PC-9 (cell line): ENCODE results near the gene TESMIN. TPM values are rescaled to one million over a fixed set of nuclear protein-coding genes. Genes with fewer than 3 reads are reported as not detected.

Source experiments
- BruUV-seq: library from RNA; stranded (reverse); fragments of 400-500 nt; replicated peaks from 2 replicates; lab custom pipeline; 2021; lab: Mats Ljungman, UMichigan
- CTCF ChIA-PET: fragments of 300-600 bp; sonication (Branson Sonifier 250); formaldehyde crosslinking; loops from one replicate; lab custom pipeline; 2022; ENCODE audit warnings: antibody characterized with exemption; lab: Charles Lee
- POLR2A ChIA-PET: fragments of 300-600 bp; sonication (Branson Sonifier 250); formaldehyde crosslinking; loops from one replicate; lab custom pipeline; 2022; ENCODE audit warnings: antibody characterized with exemption; ENCODE audit not compliant: unreplicated experiment; lab: Charles Lee
- DNase-seq, 2 experiments: peaks; one replicate each; pipeline versions ENCODE4 v3.0.0 to v3.0.0-alpha.2; 2015 to 2022; ENCODE audit warnings: mixed read lengths in 1 of 2
- H2AFZ ChIP-seq: fragments of 200-600 bp; sonication (generic); 2 replicates; pipeline ENCODE4 v1.8.1; 2017; ENCODE audit warnings: antibody characterized with exemption
- H3F3A ChIP-seq: fragments of 200-600 bp; sonication (generic); 2 replicates; pipeline ENCODE4 v1.8.1; 2017; ENCODE audit warnings: antibody characterized with exemption, mild to moderate bottlenecking, low read depth; ENCODE audit not compliant: insufficient read depth
- H3K27ac ChIP-seq: fragments of 200-600 bp; sonication (generic); 2 replicates; pipeline ENCODE4 v1.6.1; 2016; ENCODE audit warnings: mixed run types
- H3K27me3 ChIP-seq: fragments of 200-600 bp; sonication (generic); 2 replicates; pipeline ENCODE4 v1.6.1; 2016; ENCODE audit warnings: low read depth, mixed run types; ENCODE audit not compliant: insufficient read depth
- H3K36me3 ChIP-seq: fragments of 200-600 bp; sonication (generic); 2 replicates; pipeline ENCODE4 v1.6.1; 2016; ENCODE audit warnings: low read depth, mixed run types
- H3K4me1 ChIP-seq: fragments of 200-600 bp; sonication (generic); replicated peaks from 2 replicates; pipeline ENCODE4 v1.6.1; 2016; ENCODE audit warnings: mixed run types; ENCODE audit not compliant: insufficient read depth
- H3K4me2 ChIP-seq: fragments of 200-600 bp; sonication (generic); 2 replicates; pipeline ENCODE4 v1.6.1; 2017; ENCODE audit warnings: mixed run types
- H3K4me3 ChIP-seq: fragments of 200-600 bp; sonication (generic); 2 replicates; pipeline ENCODE4 v1.6.1; 2016; ENCODE audit warnings: mixed run types
- H3K79me2 ChIP-seq: fragments of 200-600 bp; sonication (generic); 2 replicates; pipeline ENCODE4 v1.6.1; 2017; ENCODE audit warnings: low read depth, mixed run types
- H3K9me2 ChIP-seq: fragments of 200-600 bp; sonication (generic); 2 replicates; pipeline ENCODE4 v1.8.1; 2017; ENCODE audit warnings: mild to moderate bottlenecking; ENCODE audit not compliant: insufficient read depth
- H3K9me3 ChIP-seq: fragments of 200-600 bp; sonication (generic); 2 replicates; pipeline ENCODE4 v1.8.1; 2016; ENCODE audit warnings: low read depth; ENCODE audit not compliant: insufficient read depth
- H4K20me1 ChIP-seq: fragments of 200-600 bp; sonication (generic); 2 replicates; pipeline ENCODE4 v1.8.1; 2017; ENCODE audit not compliant: insufficient read depth
- CTCF ChIP-seq: fragments of 200-600 bp; sonication (generic); conservative IDR thresholded peaks from 2 replicates; pipeline ENCODE4 v1.6.1; 2017; ENCODE audit warnings: mixed run types, antibody characterized with exemption, mild to moderate bottlenecking, moderate library complexity
- EZH2 ChIP-seq: fragments of 200-600 bp; sonication (generic); IDR thresholded peaks from 2 replicates; pipeline ENCODE4 v1.8.0; 2017; ENCODE audit warnings: antibody characterized with exemption, low read depth
- intact Hi-C: fragments of 100-400 bp; cut with micrococcal nuclease; formaldehyde crosslinking; loops from one replicate; pipeline ENCODE4 v1.10.0; 2022; ENCODE audit not compliant: unreplicated experiment
- total RNA-seq: library from RNA; stranded (reverse); gene quantifications from 2 replicates; pipeline ENCODE4 v1.2.3, GENCODE V29; 2021

Gene TESMIN
- total RNA-seq, 1 experiment from 2014 or later: 23.9 TPM

DNA sequence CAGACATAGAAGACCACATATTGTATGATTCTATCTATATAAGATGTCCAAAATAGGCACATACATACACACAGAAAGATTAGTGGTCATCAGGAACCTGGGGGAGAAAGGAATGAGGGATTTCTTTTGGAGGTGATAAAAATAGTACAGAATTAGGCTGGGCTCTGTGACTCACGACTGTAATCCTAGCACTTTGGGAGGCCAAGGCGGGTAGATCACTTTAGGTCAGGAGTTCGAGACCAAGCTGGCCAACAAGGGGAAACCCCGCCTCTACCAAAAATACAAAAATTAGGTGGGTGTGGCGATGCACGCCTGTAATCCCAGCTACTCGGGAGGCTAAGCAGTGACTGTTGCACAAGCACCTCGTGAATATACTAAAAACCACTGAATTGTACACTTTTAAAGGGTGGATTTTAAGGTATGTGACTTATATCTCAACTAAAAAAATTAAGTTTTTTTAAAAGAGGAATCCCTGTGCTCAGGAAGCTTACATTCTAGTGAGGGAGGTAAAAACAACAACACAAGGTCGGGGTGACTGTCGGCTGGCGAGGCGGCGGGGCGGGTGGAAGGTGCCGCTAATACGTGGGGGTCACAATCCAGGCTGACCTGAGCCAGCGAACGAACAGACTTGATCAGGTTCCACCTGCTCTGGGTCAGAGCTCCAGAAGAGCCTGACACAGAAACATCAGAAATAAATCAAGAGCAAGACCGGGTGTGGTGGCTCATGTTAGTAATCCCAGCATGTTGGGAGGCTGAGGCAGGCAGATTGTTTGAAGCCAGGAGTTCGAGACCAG, 25.3 kb upstream of the TESMIN start:
- Histone ChIP-seq H3F3A (peaks cover 34% of the 10 kb centered on the region), H3K9me2 (no peaks in the 10 kb centered on the region), H3K9me3 (no peaks in the 10 kb centered on the region), H3K4me3 (no peak overlapping the region), H3K4me2 (peak overlapping the region; percentile 30), H2AFZ (no peak overlapping the region), H3K36me3 (0 out of 2 replicates have a peak, but pooled peaks cover 5% of the 10 kb centered on the region), H3K27me3 (no peaks in the 10 kb centered on the region), H3K79me2 (no peaks in the 10 kb centered on the region), H4K20me1 (no peaks in the 10 kb centered on the region), H3K4me1 (peaks cover 29% of the 10 kb centered on the region), H3K27ac (peak overlapping the region; percentile 81)
- TF ChIP-seq EZH2 (no peak), CTCF (no peak)
- intact Hi-C loops: loop anchor here (1.0 kb wide), 2 partner anchors 13 to 64 kb away; no protein-coding TSS in a partner anchor
- ChIA-PET CTCF (no interaction called here), POLR2A (no interaction called here)
- DNase-seq: peak in 1 of 2 experiments; percentile 39
- BruUV-seq: no TSS peak

- no peaks in the 10 kb centered on the region for H3K9me2 ChIP-seq
- DNase-seq: peak; percentile 92 to 97
- peaks cover 34% of the 10 kb centered on the region for H3F3A ChIP-seq
- intact Hi-C loops: loop anchor here (1.0 kb wide), 2 partner anchors 13 to 64 kb away; no protein-coding TSS in a partner anchor
- ChIA-PET CTCF (no interaction called here), POLR2A (no interaction called here)
- 0 out of 2 replicates have a peak, but pooled peaks cover 5% of the 10 kb centered on the region for H3K36me3 ChIP-seq
- H3K4me2 ChIP-seq: peak overlapping the region; percentile 30
- no peaks in the 10 kb centered on the region for H4K20me1 ChIP-seq
- H3K4me1 ChIP-seq: peaks cover 29% of the 10 kb centered on the region
- no peak overlapping the region for H2AFZ ChIP-seq
- no peaks in the 10 kb centered on the region for H3K27me3 ChIP-seq
- H3K4me3 ChIP-seq: no peak overlapping the region
- H3K27ac ChIP-seq: peak overlapping the region; percentile 81
- no peaks in the 10 kb centered on the region for H3K9me3 ChIP-seq
- no peaks in the 10 kb centered on the region for H3K79me2 ChIP-seq
- TF ChIP-seq EZH2: no peak
- no peak for TF ChIP-seq CTCF
- BruUV-seq: no TSS peak
Observed at GRCh38 chr11:68775951-68776388, 24.6 kb upstream of the TESMIN start.

DNA sequence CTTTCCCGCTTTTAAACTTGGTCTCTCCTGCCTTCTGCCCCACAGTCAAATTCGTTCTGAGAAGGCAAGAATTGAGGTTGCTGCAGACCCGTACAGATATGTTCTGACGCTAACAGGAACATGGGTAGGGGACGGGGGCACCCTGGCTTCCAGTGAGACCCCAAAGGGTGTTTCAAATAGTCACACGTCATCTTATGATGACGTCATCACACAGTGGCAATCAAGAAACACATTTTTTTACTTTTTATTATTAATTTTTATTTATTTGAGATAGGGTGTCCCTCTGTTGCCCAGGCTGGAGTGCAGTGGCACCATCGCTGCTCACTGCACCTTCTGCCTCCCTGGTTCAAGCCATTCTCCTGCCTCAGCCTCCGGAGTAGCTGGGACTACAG, 22.9 kb upstream of the TESMIN start:
- no peaks in the 10 kb centered on the region for H3K79me2 ChIP-seq
- H4K20me1 ChIP-seq: no peaks in the 10 kb centered on the region
- H3K27me3 ChIP-seq: no peaks in the 10 kb centered on the region
- CTCF ChIA-PET: no interaction called here
- H3K9me3 ChIP-seq: no peaks in the 10 kb centered on the region
- POLR2A ChIA-PET: no interaction called here
- H3K36me3 ChIP-seq: 0 out of 2 replicates have a peak, but pooled peaks cover 5% of the 10 kb centered on the region
- no peak overlapping the region for H2AFZ ChIP-seq
- no TSS peak for BruUV-seq
- TF ChIP-seq CTCF: no peak
- TF ChIP-seq EZH2: no peak
- H3K4me3 ChIP-seq: no peak overlapping the region
- no peaks in the 10 kb centered on the region for H3K9me2 ChIP-seq
- H3K27ac ChIP-seq: no peak overlapping the region
- peaks cover 34% of the 10 kb centered on the region for H3F3A ChIP-seq
- intact Hi-C loops: no loop called here
- H3K4me1 ChIP-seq: peaks cover 29% of the 10 kb centered on the region
- DNase-seq: no peak
- no peak overlapping the region for H3K4me2 ChIP-seq
